Activated naive CD4-positive, alpha-beta T cell treated with anti-CD3 and anti-CD28 coated beads for 36 hours (primary cell): ENCODE measurements around the gene AATK. TPM values are rescaled to one million over a fixed set of nuclear protein-coding genes. Genes with fewer than 3 reads are reported as not detected.

ENCODE experiments used
- CTCF ChIA-PET: fragments of 350-600 bp; sonication (Branson Sonifier 250); formaldehyde crosslinking; loops from one replicate; lab custom pipeline; 2021; ENCODE audit warnings: antibody characterized with exemption; lab: Charles Lee
- DNase-seq: peaks from one replicate; pipeline ENCODE4 v3.0.0-alpha.2; 2020
- H3K27ac Mint-ChIP-seq: one replicate; pipeline ENCODE4 v1.8.0; 2021; ENCODE audit warnings: mild to moderate bottlenecking, mixed read lengths
- H3K27me3 Mint-ChIP-seq: one replicate; pipeline ENCODE4 v1.8.0; 2021; ENCODE audit warnings: low read depth, mixed read lengths
- H3K36me3 Mint-ChIP-seq: one replicate; pipeline ENCODE4 v1.8.0; 2021; ENCODE audit warnings: low read depth, mixed read lengths
- H3K4me1 Mint-ChIP-seq: one replicate; pipeline ENCODE4 v1.8.0; 2021; ENCODE audit warnings: low read depth, mixed read lengths
- H3K4me3 Mint-ChIP-seq: one replicate; pipeline ENCODE4 v1.8.0; 2021; ENCODE audit warnings: mild to moderate bottlenecking, moderate library complexity, mixed read lengths
- H3K9me3 Mint-ChIP-seq: one replicate; pipeline ENCODE4 v1.8.0; 2021; ENCODE audit warnings: mixed read lengths
- intact Hi-C: fragments of 100-400 bp; cut with micrococcal nuclease; formaldehyde crosslinking; loops from one replicate; pipeline ENCODE4 v1.15.1; 2023
- total RNA-seq, 2 experiments: library from RNA; stranded (reverse); gene quantifications; one replicate each; pipeline ENCODE4 v1.2.3, GENCODE V29; 2021

The AATK gene
- total RNA-seq, 2 experiments from 2014 or later: 0.32 TPM; not detected in 1

DNA sequence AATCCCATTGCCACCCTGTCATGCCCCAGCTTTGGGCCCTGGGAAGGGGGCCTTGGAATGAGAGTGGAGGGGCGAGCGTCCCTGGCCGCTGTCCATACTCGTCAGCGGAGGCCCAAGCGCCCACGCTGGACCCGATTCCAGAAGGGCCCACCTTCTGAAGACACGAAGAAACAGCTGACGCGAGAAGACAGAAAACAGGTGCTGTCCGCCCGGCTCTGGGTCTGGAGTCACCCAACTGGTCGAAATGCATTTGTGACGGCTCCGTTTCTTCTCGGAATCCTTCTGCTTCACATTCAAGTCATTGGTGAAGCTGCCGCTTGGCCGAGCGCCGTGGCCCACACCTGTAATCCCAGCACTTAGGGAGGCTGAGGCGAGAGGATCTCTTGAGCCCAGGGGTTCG, 53.6 kb downstream of the AATK start:
- CTCF ChIA-PET: interaction anchor here (1.4 kb wide), 1 partner anchor 10 kb away, joined by 5 read pairs; no protein-coding TSS in a partner anchor
- H3K27me3 Mint-ChIP-seq: no peaks in the 10 kb centered on the region
- no peak overlapping the region for H3K27ac Mint-ChIP-seq
- H3K36me3 Mint-ChIP-seq: no peaks in the 10 kb centered on the region
- H3K4me3 Mint-ChIP-seq: no peak overlapping the region
- H3K9me3 Mint-ChIP-seq: no peaks in the 10 kb centered on the region
- peaks cover 2% of the 10 kb centered on the region for H3K4me1 Mint-ChIP-seq
- intact Hi-C loops: no loop called here
- DNase-seq: no peak

DNA sequence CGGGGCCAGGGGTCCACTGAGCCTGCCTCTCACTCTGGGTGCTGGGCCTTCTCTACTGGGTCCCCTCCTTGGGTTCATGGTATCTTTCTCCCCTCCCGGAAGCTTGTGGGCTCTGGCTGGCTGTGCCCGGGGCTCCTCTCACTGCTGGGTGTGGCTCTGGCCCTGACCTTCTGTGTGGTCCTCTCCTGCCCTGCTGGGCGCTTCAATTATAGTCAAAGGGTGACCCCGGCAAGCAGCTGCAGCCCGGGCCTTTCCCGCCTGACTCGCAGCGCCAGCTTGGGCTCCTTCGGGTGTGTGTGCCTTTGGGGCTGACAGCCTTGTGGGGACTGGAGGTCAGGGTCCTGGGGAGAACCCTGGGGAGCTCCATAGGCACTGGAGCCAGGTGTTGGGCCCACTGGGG, 55.0 kb downstream of the AATK start:
- Mint-ChIP-seq H3K27ac (no peak overlapping the region), H3K9me3 (no peaks in the 10 kb centered on the region), H3K4me3 (no peak overlapping the region), H3K27me3 (no peaks in the 10 kb centered on the region), H3K4me1 (peaks cover 2% of the 10 kb centered on the region), H3K36me3 (no peaks in the 10 kb centered on the region)
- CTCF ChIA-PET: no interaction called here
- no peak for DNase-seq
- intact Hi-C loops: no loop called here

DNA sequence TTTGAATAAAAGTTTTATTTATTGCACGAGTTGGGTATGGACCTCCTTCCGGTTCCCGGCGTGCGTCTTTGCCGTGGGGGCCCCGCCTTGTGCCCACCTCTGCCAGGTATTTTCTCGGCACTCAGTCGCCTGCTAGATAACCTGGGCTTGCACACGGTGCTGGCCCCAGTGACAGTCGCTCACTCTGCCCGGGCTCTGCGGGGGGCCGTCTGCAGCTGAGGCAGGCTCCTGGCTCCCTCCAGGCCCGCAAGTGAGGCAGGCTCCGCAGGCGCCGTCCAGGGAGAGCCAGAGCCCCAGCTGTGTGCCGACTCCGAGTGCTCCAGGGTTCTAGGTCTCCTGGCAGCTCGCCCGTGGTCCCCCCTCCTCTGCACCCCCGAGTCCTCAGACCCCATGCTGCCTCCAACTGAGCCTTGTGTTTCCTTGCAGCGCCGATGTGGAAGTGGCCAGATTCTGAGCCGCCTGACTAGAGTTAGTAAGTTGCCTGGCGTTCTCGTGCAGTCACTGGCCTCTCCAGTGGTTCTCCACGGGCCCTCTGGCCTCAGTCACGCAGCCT, 55.5 kb downstream of the AATK start:
- Mint-ChIP-seq H3K4me3 (no peak overlapping the region), H3K27me3 (no peaks in the 10 kb centered on the region), H3K36me3 (no peaks in the 10 kb centered on the region), H3K4me1 (peaks cover 2% of the 10 kb centered on the region), H3K9me3 (no peaks in the 10 kb centered on the region), H3K27ac (no peak overlapping the region)
- intact Hi-C loops: no loop called here
- DNase-seq: no peak
- CTCF ChIA-PET: no interaction called here

DNA sequence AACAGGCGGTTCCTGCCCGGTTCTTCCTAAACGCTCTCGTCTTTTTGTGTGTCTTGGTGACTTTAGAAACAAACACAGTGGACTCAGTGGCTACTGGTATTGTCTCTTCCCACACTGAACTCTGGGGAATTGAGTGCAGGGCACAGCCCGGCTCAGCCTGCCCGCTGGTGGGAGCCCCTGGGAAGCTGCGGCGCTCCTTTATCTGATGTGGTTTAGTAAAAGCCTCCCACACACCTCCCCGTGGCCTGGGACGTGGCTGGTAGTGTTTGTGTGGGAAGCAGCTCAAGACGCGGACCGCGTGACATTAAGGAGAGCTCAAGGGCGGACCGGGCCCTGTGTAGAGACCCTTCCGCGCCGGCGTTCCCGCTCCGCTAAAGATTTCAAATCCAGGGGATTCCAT, 56.1 kb downstream of the AATK start:
- no peaks in the 10 kb centered on the region for H3K27me3 Mint-ChIP-seq
- H3K27ac Mint-ChIP-seq: no peak overlapping the region
- H3K9me3 Mint-ChIP-seq: no peaks in the 10 kb centered on the region
- intact Hi-C loops: no loop called here
- DNase-seq: no peak
- CTCF ChIA-PET: interaction anchor here (0.8 kb wide), 1 partner anchor 87 kb away, joined by 5 read pairs; no protein-coding TSS in a partner anchor
- H3K4me1 Mint-ChIP-seq: peaks cover 2% of the 10 kb centered on the region
- H3K4me3 Mint-ChIP-seq: no peak overlapping the region
- H3K36me3 Mint-ChIP-seq: no peaks in the 10 kb centered on the region

DNA sequence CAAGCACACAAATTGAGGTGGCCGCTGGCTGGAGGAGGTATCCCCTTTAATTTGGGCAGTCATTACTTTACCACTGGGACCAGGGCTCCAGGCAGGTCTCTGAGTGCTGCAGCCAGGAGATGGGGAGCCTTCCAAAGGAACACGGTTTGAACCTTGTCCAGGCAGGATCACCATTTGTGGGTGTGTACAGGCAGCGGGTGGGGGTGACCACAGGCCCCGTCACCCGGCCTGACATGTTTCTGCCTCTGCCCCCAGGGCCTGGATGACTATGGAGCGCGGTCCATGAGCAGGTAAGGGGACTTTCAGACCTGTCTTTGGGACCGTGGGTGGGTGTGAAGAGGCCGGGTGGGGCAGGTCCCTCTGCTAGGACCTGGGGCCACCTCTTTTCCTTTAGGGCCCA, 57.8 kb downstream of the AATK start:
- CTCF ChIA-PET: no interaction called here
- intact Hi-C loops: no loop called here
- Mint-ChIP-seq H3K9me3 (no peaks in the 10 kb centered on the region), H3K27me3 (no peaks in the 10 kb centered on the region), H3K27ac (no peak overlapping the region), H3K4me3 (no peak overlapping the region), H3K4me1 (peaks cover 2% of the 10 kb centered on the region), H3K36me3 (no peaks in the 10 kb centered on the region)
- DNase-seq: no peak

DNA sequence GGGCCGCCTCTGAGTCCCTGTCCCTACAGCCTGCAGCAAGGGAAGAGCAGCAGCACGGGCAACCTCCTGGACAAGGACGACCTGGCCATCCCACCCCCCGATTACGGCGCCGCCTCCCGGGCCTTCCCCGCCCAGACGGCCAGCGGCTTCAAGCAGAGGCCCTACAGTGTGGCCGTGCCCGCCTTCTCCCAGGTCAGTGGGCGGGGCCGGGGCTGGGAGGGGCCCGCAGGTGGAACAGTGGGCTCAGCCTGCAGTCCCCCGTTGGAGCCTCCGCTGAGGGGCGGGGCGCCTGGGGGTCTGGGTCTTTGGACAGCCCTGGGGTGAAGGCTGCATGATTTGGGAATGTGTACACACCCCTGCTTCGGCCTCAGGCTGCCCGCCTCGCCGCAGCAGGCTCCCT, 59.3 kb downstream of the AATK start:
- Mint-ChIP-seq H3K27ac (no peak overlapping the region), H3K27me3 (no peaks in the 10 kb centered on the region), H3K4me3 (no peak overlapping the region), H3K9me3 (no peaks in the 10 kb centered on the region), H3K4me1 (peaks cover 2% of the 10 kb centered on the region), H3K36me3 (no peaks in the 10 kb centered on the region)
- CTCF ChIA-PET: no interaction called here
- DNase-seq: no peak
- intact Hi-C loops: no loop called here

DNA sequence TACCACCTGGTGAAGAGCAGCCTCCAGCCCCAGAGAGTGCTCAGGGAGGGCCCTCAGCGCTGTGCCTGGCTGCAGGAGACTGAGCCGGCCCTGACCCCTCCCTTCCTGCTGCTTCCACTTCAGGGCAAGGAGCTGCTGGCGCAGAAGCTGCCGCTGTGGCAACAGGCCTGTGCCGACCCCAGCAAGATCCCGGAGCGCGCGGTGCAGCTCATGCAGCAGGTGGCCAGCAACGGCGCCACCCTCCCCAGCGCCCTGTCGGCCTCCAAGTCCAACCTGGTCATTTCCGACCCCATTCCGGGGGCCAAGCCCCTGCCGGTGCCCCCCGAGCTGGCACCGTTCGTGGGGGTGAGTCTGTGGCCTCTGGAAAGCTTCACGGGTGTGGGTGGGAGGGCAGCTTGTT, 62.6 kb downstream of the AATK start:
- H3K9me3 Mint-ChIP-seq: no peaks in the 10 kb centered on the region
- no peak overlapping the region for H3K27ac Mint-ChIP-seq
- CTCF ChIA-PET: interaction anchor here (0.7 to 2.0 kb wide), 3 partner anchors 39 to 114 kb away, joined by 3 to 10 read pairs (median 9); no protein-coding TSS in a partner anchor
- H3K4me3 Mint-ChIP-seq: no peak overlapping the region
- no peaks in the 10 kb centered on the region for H3K36me3 Mint-ChIP-seq
- H3K27me3 Mint-ChIP-seq: no peaks in the 10 kb centered on the region
- H3K4me1 Mint-ChIP-seq: no peaks in the 10 kb centered on the region
- DNase-seq: no peak
- intact Hi-C loops: loop anchor here (5.0 kb wide), 1 partner anchor 676 kb away; no protein-coding TSS in a partner anchor

DNA sequence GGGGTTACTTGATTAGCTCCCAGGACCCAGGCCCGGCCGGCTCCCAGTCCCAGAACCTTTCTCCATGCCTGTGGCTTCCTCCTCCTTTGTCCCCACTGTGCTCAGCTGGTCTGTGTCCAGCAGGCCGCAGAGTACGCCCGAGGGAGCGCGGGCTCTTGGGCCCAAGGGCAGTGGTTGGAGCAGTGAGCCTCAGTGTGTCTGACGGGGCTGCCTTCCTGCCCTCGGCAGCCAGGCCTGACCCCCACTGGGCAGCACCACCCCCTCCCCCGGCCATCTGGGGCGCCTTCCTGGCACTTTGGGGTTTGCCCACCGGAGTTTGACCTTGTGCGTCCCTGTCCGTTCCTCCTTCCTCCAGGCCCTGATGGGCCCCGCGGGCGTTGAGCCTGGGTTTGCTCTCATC, 63.2 kb downstream of the AATK start:
- intact Hi-C loops: loop anchor here (5.0 kb wide), 1 partner anchor 676 kb away; no protein-coding TSS in a partner anchor
- Mint-ChIP-seq H3K27ac (no peak overlapping the region), H3K4me3 (no peak overlapping the region), H3K4me1 (no peaks in the 10 kb centered on the region), H3K9me3 (no peaks in the 10 kb centered on the region), H3K27me3 (no peaks in the 10 kb centered on the region), H3K36me3 (no peaks in the 10 kb centered on the region)
- CTCF ChIA-PET: interaction anchor here (0.7 to 2.0 kb wide), 9 partner anchors 10 to 114 kb away, joined by 3 to 21 read pairs (median 5); no protein-coding TSS in a partner anchor
- no peak for DNase-seq

DNA sequence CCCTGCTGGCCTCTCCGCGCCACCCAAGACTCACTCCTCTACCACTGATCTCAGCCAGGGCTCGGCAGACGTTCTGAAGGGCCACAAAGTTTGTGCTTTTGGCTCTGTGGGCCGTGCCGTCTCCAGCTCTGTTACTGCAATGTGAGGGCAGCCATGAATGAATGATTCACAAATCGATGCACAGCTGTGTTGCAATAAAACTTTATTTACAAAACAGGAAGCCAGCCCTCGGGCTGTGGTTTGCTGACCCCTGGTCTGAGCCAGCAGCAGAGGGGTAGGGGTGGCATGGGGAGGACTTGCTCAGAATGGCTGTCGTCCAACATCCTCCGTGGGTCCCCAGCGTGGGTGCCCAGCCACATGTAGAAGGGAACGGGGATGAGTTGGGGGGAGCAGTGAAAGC, 63.7 kb downstream of the AATK start:
- no peak for DNase-seq
- intact Hi-C loops: loop anchor here (5.0 kb wide), 1 partner anchor 675 kb away; no protein-coding TSS in a partner anchor
- no peaks in the 10 kb centered on the region for H3K36me3 Mint-ChIP-seq
- peaks cover 2% of the 10 kb centered on the region for H3K4me1 Mint-ChIP-seq
- H3K27ac Mint-ChIP-seq: no peak overlapping the region
- H3K4me3 Mint-ChIP-seq: no peak overlapping the region
- H3K9me3 Mint-ChIP-seq: no peaks in the 10 kb centered on the region
- CTCF ChIA-PET: interaction anchor here (0.7 to 2.0 kb wide), 15 partner anchors 10 to 136 kb away, joined by 3 to 21 read pairs (median 4); partner anchors contain the start of genes NDUFAF8 and TEPSIN
- no peaks in the 10 kb centered on the region for H3K27me3 Mint-ChIP-seq

DNA sequence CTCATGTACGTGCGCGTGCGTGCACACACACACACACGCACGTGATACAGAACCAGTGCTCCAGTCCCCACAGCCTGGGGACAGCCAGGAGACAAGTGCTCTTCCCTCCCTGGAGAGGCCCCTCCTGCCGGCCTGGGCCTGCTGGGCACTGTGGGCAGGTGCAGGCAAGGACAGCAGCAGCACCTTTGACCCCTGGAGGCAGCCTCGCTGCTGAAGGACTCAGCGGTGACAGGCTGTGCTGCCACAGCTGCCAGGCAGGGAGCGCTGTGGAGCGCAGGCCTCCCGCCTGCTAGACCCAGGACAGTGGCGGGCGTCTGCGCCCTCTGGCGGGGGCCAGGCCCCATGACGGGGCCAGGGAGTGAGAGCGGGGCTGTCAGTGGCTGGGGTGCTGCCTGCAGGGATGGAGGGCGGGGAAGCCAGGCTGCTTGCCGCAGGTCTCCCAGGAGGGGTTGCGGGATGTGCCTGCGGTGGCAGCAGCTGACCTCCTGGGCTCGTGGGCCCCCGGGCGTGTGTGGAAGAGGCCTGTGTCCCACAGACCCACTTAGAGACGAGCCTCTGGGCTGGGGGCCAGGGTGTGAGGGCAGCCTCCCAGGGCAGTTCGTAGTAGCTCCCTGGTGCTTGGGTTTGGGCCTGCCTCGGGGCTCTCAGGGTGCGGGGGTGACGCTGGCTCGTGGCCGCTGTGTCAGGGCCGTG, 64.3 kb downstream of the AATK start:
- H3K4me1 Mint-ChIP-seq: peaks cover 6% of the 10 kb centered on the region
- CTCF ChIA-PET: interaction anchor here (0.6 to 2.0 kb wide), 14 partner anchors 11 to 607 kb away, joined by 3 to 21 read pairs (median 4); partner anchors contain the start of genes NDUFAF8 and TEPSIN
- no peaks in the 10 kb centered on the region for H3K9me3 Mint-ChIP-seq

DNA sequence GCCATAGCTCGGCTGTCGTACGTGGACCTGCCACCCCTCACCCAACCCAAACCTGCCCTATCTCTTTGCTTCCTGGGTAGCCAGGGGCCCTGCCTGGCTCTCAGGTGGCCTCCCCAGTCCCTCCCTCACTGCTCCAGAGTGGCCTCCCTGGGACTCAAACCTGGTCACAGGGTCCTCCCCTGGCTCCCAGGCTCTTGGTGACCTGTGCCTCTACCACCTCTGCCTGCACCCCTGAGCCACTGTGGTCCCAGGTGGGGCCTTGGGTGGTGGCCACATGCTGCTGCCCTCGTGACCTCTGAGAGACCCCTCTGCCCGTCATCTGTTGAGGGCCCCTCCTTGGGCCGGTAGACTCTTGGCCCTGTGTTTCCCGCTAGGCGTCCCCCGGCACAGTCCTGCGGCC, 65.4 kb downstream of the AATK start:
- Mint-ChIP-seq H3K27ac (no peak overlapping the region), H3K9me3 (no peaks in the 10 kb centered on the region), H3K27me3 (no peaks in the 10 kb centered on the region), H3K4me3 (no peak overlapping the region), H3K36me3 (no peaks in the 10 kb centered on the region), H3K4me1 (peaks cover 16% of the 10 kb centered on the region)
- intact Hi-C loops: loop anchor here (1.0 to 5.0 kb wide), 3 partner anchors 77 to 673 kb away; no protein-coding TSS in a partner anchor
- CTCF ChIA-PET: no interaction called here
- DNase-seq: no peak

More for the DNA sequence above, 64.3 kb downstream of the AATK start:
- H3K4me3 Mint-ChIP-seq: no peak overlapping the region
- H3K27ac Mint-ChIP-seq: no peak overlapping the region
- no peaks in the 10 kb centered on the region for H3K27me3 Mint-ChIP-seq
- intact Hi-C loops: loop anchor here (1.0 to 5.0 kb wide), 3 partner anchors 78 to 674 kb away; no protein-coding TSS in a partner anchor
- peak; percentile 89 for DNase-seq
- no peaks in the 10 kb centered on the region for H3K36me3 Mint-ChIP-seq

DNA sequence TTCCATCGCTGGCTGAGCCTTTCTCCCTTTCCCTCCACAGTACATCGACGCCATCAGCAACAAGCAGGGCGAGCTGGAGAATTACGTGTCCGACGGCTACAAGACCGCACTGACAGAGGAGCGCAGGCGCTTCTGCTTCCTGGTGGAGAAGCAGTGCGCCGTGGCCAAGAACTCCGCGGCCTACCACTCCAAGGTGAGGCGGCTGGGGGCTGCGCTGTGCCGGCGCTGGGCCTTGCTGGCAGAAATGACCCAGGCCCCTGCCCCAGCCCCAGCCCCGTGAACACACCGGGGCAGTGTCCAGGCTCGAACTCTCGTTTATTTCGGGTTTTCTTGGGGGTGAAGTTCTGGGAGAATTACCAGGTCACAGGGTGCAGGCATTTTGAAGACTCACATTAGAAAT, 66.1 kb downstream of the AATK start:
- no peaks in the 10 kb centered on the region for H3K27me3 Mint-ChIP-seq

More for the DNA sequence above, 66.1 kb downstream of the AATK start:
- intact Hi-C loops: loop anchor here (5.0 to 10.0 kb wide), 2 partner anchors 305 to 673 kb away; no protein-coding TSS in a partner anchor
- no peak overlapping the region for H3K27ac Mint-ChIP-seq
- H3K9me3 Mint-ChIP-seq: no peaks in the 10 kb centered on the region
- CTCF ChIA-PET: no interaction called here
- H3K4me1 Mint-ChIP-seq: peaks cover 21% of the 10 kb centered on the region
- no peak overlapping the region for H3K4me3 Mint-ChIP-seq
- no peak for DNase-seq
- H3K36me3 Mint-ChIP-seq: no peaks in the 10 kb centered on the region
